ENCODE results near the gene PPP6R2.

The PPP6R2 gene

DNA sequence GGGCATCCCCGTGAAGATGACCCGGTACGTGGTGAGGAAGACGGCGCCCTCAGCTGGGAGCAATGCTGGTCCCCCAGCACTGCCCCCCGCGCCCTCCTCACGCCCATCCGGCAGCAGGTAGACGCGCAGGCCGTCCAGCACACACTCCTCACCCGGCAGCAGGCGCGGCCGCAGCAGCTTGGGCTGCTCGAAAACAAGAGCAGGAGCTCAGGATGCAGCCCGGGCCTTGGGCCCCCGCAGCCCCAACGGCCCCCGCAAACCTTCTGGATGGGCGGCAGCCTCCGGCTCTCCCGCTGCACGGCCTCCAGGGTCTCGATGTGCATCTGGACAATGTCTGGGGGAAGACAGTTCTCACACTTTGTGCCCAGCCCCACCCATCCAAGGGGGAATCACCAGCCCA, 118.4 kb downstream of the PPP6R2 start:
- H3K9me3 ChIP-seq (ENCODE audit: severe bottlenecking) = no peaks in the 10 kb centered on the region
- peaks cover 91% of the 10 kb centered on the region for H3K36me3 ChIP-seq
- TF ChIP-seq, protein P1, sequence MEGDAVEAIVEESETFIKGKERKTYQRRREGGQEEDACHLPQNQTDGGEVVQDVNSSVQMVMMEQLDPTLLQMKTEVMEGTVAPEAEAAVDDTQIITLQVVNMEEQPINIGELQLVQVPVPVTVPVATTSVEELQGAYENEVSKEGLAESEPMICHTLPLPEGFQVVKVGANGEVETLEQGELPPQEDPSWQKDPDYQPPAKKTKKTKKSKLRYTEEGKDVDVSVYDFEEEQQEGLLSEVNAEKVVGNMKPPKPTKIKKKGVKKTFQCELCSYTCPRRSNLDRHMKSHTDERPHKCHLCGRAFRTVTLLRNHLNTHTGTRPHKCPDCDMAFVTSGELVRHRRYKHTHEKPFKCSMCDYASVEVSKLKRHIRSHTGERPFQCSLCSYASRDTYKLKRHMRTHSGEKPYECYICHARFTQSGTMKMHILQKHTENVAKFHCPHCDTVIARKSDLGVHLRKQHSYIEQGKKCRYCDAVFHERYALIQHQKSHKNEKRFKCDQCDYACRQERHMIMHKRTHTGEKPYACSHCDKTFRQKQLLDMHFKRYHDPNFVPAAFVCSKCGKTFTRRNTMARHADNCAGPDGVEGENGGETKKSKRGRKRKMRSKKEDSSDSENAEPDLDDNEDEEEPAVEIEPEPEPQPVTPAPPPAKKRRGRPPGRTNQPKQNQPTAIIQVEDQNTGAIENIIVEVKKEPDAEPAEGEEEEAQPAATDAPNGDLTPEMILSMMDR (IDR thresholded peaks at IDR 0.05; ENCODE audit: low read depth, low read length) = no peak
- DNase-seq = no peak
- no peak overlapping the region for H3K4me3 ChIP-seq (ENCODE audit: low read depth, low read length)
- no peak overlapping the region for H3K27ac ChIP-seq
- H3K27me3 ChIP-seq (ENCODE audit: insufficient read depth, low read depth, severe bottlenecking) = no peaks in the 10 kb centered on the region

- H3K36me3 ChIP-seq = peaks cover 92% of the 10 kb centered on the region
- no peaks in the 10 kb centered on the region for H3K27me3 ChIP-seq (ENCODE audit: insufficient read depth, low read depth, severe bottlenecking)
- no peak overlapping the region for H3K4me3 ChIP-seq (ENCODE audit: low read depth, low read length)
- TF ChIP-seq, protein P1 (IDR thresholded peaks at IDR 0.05; ENCODE audit: low read depth, low read length) = no peak
- H3K27ac ChIP-seq = no peak overlapping the region
- DNase-seq = no peak
- H3K9me3 ChIP-seq (ENCODE audit: severe bottlenecking) = no peaks in the 10 kb centered on the region
These were observed 118.9 kb downstream of the PPP6R2 start for GRCh38 chr22:50461979-50462540.

- Histone ChIP-seq H3K36me3 (peaks cover 90% of the 10 kb centered on the region), H3K4me3 (ENCODE audit: low read depth, low read length) (no peak overlapping the region), H3K9me3 (ENCODE audit: severe bottlenecking) (no peaks in the 10 kb centered on the region), H3K27ac (no peak overlapping the region), H3K27me3 (ENCODE audit: insufficient read depth, low read depth, severe bottlenecking) (no peaks in the 10 kb centered on the region)
- TF ChIP-seq, protein P1 (IDR thresholded peaks at IDR 0.05; ENCODE audit: low read depth, low read length) = no peak
- DNase-seq = no peak
These were observed 120.2 kb downstream of the PPP6R2 start for GRCh38 chr22:50463188-50463900.

- H3K27ac ChIP-seq = no peak overlapping the region
- no peaks in the 10 kb centered on the region for H3K9me3 ChIP-seq (ENCODE audit: severe bottlenecking)
- H3K27me3 ChIP-seq (ENCODE audit: insufficient read depth, low read depth, severe bottlenecking) = no peaks in the 10 kb centered on the region
- DNase-seq = no peak
- no peak overlapping the region for H3K4me3 ChIP-seq (ENCODE audit: low read depth, low read length)
- TF ChIP-seq, protein P1 (IDR thresholded peaks at IDR 0.05; ENCODE audit: low read depth, low read length) = no peak
- H3K36me3 ChIP-seq = peaks cover 79% of the 10 kb centered on the region
These were observed 121.3 kb downstream of the PPP6R2 start for GRCh38 chr22:50464451-50464850.

DNA sequence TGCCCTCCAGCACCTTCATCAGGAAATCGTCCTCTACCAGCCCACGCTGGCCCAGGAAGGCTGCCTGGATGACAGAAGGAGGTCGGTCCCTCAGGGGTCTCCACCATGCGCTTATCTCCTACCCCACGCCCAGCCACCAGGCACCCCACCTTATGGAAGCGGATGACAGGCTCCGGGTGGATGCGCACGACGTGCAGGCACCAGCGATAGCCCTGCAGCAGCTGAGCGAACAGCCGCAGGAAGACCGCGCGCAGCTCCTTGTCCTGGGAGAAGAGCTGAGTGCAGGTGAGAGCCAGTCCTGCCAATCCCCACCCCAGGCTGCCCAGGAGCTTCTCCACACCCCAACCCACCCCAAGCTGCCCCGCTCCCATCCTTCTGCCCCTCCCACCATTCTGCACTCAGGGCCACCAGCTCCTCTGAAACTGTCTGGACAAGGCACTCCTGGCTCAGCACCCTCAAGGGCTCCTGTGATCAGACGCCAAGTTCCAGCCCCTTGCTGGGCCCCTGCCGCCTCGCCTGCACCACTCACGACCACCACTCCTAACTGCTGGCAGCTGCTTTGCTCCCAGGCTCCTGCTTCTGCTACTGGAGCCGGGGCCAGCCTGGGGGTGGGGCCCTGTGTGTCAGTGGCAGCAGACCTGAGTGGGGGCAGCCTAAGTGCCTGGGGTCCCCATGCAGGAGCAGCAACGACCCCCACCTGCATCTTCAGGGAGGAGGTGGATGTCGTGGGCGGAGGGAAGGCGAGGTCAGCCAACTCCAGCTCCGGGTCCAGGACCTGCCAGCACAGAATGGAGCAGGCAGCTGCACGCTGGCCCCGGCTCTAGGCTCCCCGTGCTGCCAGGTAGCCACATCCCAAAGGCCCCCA, 122.2 kb downstream of the PPP6R2 start:
- Histone ChIP-seq H3K36me3 (peaks cover 70% of the 10 kb centered on the region), H3K27ac (no peak overlapping the region), H3K27me3 (ENCODE audit: insufficient read depth, low read depth, severe bottlenecking) (no peaks in the 10 kb centered on the region), H3K9me3 (ENCODE audit: severe bottlenecking) (no peaks in the 10 kb centered on the region), H3K4me3 (ENCODE audit: low read depth, low read length) (no peak overlapping the region)
- no peak for DNase-seq
- TF ChIP-seq, protein P1 (IDR thresholded peaks at IDR 0.05; ENCODE audit: low read depth, low read length) = no peak

All from WERI-Rb-1 (cell line).